T-cell (primary cell): ENCODE results near the gene PRKAG3. TPM values are rescaled to one million over a fixed set of nuclear protein-coding genes. Genes with fewer than 3 reads are reported as not detected.
"Not testable (repeated sequence)": the region's sequence is repeated elsewhere in the genome, so short reads cannot be mapped to it uniquely, and the experiment has no call there.

Source experiments
- ATAC-seq, 4 experiments: fragments of 200-7000 bp in 3 of 4; fragments of 150-1000 bp in 1 of 4; cut with Tn5 transposase; replicated peaks in 1 of 4; 1 replicate in 3 of 4; 2 replicates in 1 of 4; pipeline ENCODE4 v1.10.0; 2021; ENCODE audit warnings: moderate library complexity in 3 of 4, mild to moderate bottlenecking in 2 of 4, moderate number of reproducible peaks in 1 of 4
- CTCF ChIA-PET, 2 donors: fragments of 300-600 bp; sonication (Branson Sonifier 250); formaldehyde crosslinking; loops; one replicate each; lab custom pipeline; 2022; ENCODE audit warnings: antibody characterized with exemption in 2 of 2; lab: Charles Lee
- POLR2A ChIA-PET, 2 donors: fragments of 300-600 bp; sonication (Branson Sonifier 250); formaldehyde crosslinking; loops; one replicate each; lab custom pipeline; 2022; ENCODE audit warnings: antibody characterized with exemption in 2 of 2; lab: Charles Lee
- DNase-seq, 35 experiments: peaks; one replicate each; pipeline versions ENCODE4 v3.0.0 to v3.0.0-alpha.2; 2013 to 2023
- H3K27ac ChIP-seq: one replicate; pipeline ENCODE4 v1.5.1; 2013; ENCODE audit warnings: low read length
- H3K27me3 ChIP-seq, 2 experiments: replicated peaks in 1 of 2; 1 replicate in 1 of 2; 2 replicates in 1 of 2; pipeline versions ENCODE4 v1.6.1 to v1.7.0; 2013; ENCODE audit warnings: low read length in 1 of 2, mixed read lengths in 1 of 2; ENCODE audit not compliant: control insufficient read depth in 2 of 2, insufficient read depth in 2 of 2; ENCODE audit errors: extremely low read depth in 1 of 2
- H3K36me3 ChIP-seq, 2 donors: 1 replicate in 1 of 2; 2 replicates in 1 of 2; pipeline versions ENCODE4 v1.6.1 to v1.7.0; 2013; ENCODE audit warnings: low read length in 1 of 2; ENCODE audit not compliant: control insufficient read depth in 2 of 2, insufficient read depth in 1 of 2; ENCODE audit errors: extremely low read depth in 1 of 2
- H3K4me1 ChIP-seq, 2 experiments: 1 replicate in 1 of 2; 2 replicates in 1 of 2; pipeline versions ENCODE4 v1.6.1 to v1.7.0; 2013; ENCODE audit warnings: low read length in 2 of 2, mixed read lengths in 1 of 2; ENCODE audit not compliant: insufficient read depth in 2 of 2, control insufficient read depth in 1 of 2; ENCODE audit errors: extremely low read depth in 1 of 2
- H3K4me3 ChIP-seq, 2 donors: 1 replicate in 1 of 2; 2 replicates in 1 of 2; pipeline versions ENCODE4 v1.5.1 to v1.7.0; 2013; ENCODE audit warnings: mild to moderate bottlenecking in 2 of 2, low read length in 1 of 2, moderate library complexity in 1 of 2; ENCODE audit not compliant: control insufficient read depth in 1 of 2; ENCODE audit errors: extremely low read depth in 1 of 2
- H3K9me3 ChIP-seq: 2 replicates; pipeline ENCODE4 v1.7.0; 2013
- H3K27ac Mint-ChIP-seq, 2 donors: one replicate each; pipeline ENCODE4 v1.8.0; 2020 to 2021; ENCODE audit warnings: mild to moderate bottlenecking in 2 of 2, mixed read lengths in 2 of 2
- H3K27me3 Mint-ChIP-seq, 2 donors: one replicate each; pipeline ENCODE4 v1.8.0; 2021 to 2022; ENCODE audit warnings: mixed read lengths in 2 of 2
- H3K36me3 Mint-ChIP-seq: one replicate; pipeline ENCODE4 v1.8.0; 2021; ENCODE audit warnings: mixed read lengths
- H3K4me1 Mint-ChIP-seq, 3 donors: one replicate each; pipeline ENCODE4 v1.8.0; 2020 to 2022; ENCODE audit warnings: mixed read lengths in 3 of 3, mild to moderate bottlenecking in 1 of 3
- H3K4me3 Mint-ChIP-seq, 3 donors: one replicate each; pipeline ENCODE4 v1.8.0; 2020 to 2022; ENCODE audit warnings: mild to moderate bottlenecking in 3 of 3, mixed read lengths in 3 of 3, moderate library complexity in 3 of 3
- H3K9me3 Mint-ChIP-seq, 3 donors: one replicate each; pipeline ENCODE4 v1.8.0; 2020 to 2022; ENCODE audit warnings: mixed read lengths in 3 of 3
- whole genome bisulfite sequencing: methylation state at CpG from one replicate; pipeline ENCODE4 v1.1.5; 2013; ENCODE audit warnings: missing lambda C conversion rate; ENCODE audit not compliant: insufficient coverage; 5-methylcytosine and 5-hydroxymethylcytosine counted together
- total RNA-seq, 35 experiments: library from RNA in 6 of 35; stranded (reverse) in 6 of 35; fragments of 120-200 nt in 1 of 35; gene quantifications; one replicate each; pipeline versions ENCODE4 v1.2.1 to v1.2.4 and lab custom pipeline; 2013 to 2026

The PRKAG3 gene
- total RNA-seq, 5 donors from 2014 or later (not counting 1 experiment from before 2014, with no cell fraction given) = not detected

- Histone ChIP-seq H3K9me3 (no peaks in the 10 kb centered on the region), H3K4me1 (no peaks in the 10 kb centered on the region), H3K27ac (no peak overlapping the region), H3K27me3 (peaks cover 0 to 9% of the 10 kb centered on the region in 2 experiments), H3K36me3 (no peaks in the 10 kb centered on the region), H3K4me3 (no peak overlapping the region)
- Mint-ChIP-seq H3K4me1 (no peaks in the 10 kb centered on the region), H3K36me3 (peaks cover 53% of the 10 kb centered on the region), H3K9me3 (peaks cover 10 to 14% (median 10%) of the 10 kb centered on the region in 3 donors), H3K4me3 (no peak overlapping the region), H3K27me3 (peaks cover 7% of the 10 kb centered on the region in 2 donors), H3K27ac (no peak overlapping the region)
- ChIA-PET CTCF (no interaction called here), POLR2A (no interaction called here)
- no CpG with 5 or more reads among the region's 2 CpGs for WGBS
- ATAC-seq (no peak), DNase-seq (no peak)
Measured at GRCh38 chr2:218773881-218774280, 57.7 kb downstream of the PRKAG3 start.

- CTCF ChIA-PET = not testable (repeated sequence)
- 57% methylated on average over 2 of the region's 5 CpGs for WGBS
Measured at GRCh38 chr2:218772759-218773158, 58.8 kb downstream of the PRKAG3 start.

More at GRCh38 chr2:218772759-218773158, 58.8 kb downstream of the PRKAG3 start:
- H3K27me3 Mint-ChIP-seq, H3K4me3 Mint-ChIP-seq, H3K27ac ChIP-seq, H3K36me3 ChIP-seq, H3K4me1 ChIP-seq, H3K27me3 ChIP-seq, H3K4me1 Mint-ChIP-seq, H3K9me3 ChIP-seq, H3K4me3 ChIP-seq, H3K27ac Mint-ChIP-seq, ATAC-seq, DNase-seq, POLR2A ChIA-PET: not testable (repeated sequence)
- peaks cover 8 to 11% (median 10%) of the 10 kb centered on the region in 3 donors for H3K9me3 Mint-ChIP-seq
- peaks cover 55% of the 10 kb centered on the region for H3K36me3 Mint-ChIP-seq

Other genes starting within 250 kb of the PRKAG3 start
- under 1 TPM; 0.38 to 0.90 (median 0.64) TPM for gene PLCD4, start 223.9 kb downstream of the PRKAG3 start, total RNA-seq
- gene ZNF142, start 172.2 kb downstream of the PRKAG3 start, total RNA-seq = 10 to 100 TPM; 38.1 to 65.0 (median 58.7) TPM
- 10 to 100 TPM; 31.4 to 71.1 (median 54.2) TPM for gene BCS1L, start 172.1 kb downstream of the PRKAG3 start, total RNA-seq
- 10 to 100 TPM; 15.6 to 33.1 (median 29.0) TPM for gene RNF25, start 159.8 kb downstream of the PRKAG3 start, total RNA-seq
- 10 to 100 TPM; 19.7 to 23.6 (median 22.4) TPM for gene STK36, start 159.7 kb downstream of the PRKAG3 start, total RNA-seq
- gene TTLL4, start 121.0 kb downstream of the PRKAG3 start, total RNA-seq = 10 to 100 TPM; 16.9 to 29.6 (median 24.4) TPM
- under 1 TPM in 4 of 5 donors, not detected in 1; 0.50 to 0.89 (median 0.58) TPM for gene CYP27A1, start 49.7 kb downstream of the PRKAG3 start, total RNA-seq
- under 1 TPM in 2 of 5 donors, not detected in 3; 0.13 to 0.20 TPM for gene WNT6, start 28.0 kb upstream of the PRKAG3 start, total RNA-seq
- gene WNT10A, start 49.0 kb upstream of the PRKAG3 start, total RNA-seq = 10 to 100 TPM in 1 of 5 donors, 1 to 10 TPM in 4; 3.1 to 10.7 (median 6.1) TPM
- not detected for gene CDK5R2, start 127.9 kb upstream of the PRKAG3 start, total RNA-seq
- gene FEV, start 153.4 kb upstream of the PRKAG3 start, total RNA-seq = not detected
- gene CRYBA2, start 161.6 kb upstream of the PRKAG3 start, total RNA-seq = not detected
- under 1 TPM in 1 of 5 donors, not detected in 4; 0.16 TPM for gene CFAP65, start 209.7 kb upstream of the PRKAG3 start, total RNA-seq
- under 1 TPM in 2 of 5 donors, not detected in 3; 0.12 to 0.28 TPM for gene IHH, start 229.1 kb upstream of the PRKAG3 start, total RNA-seq